HEK293 (cell line): ENCODE data around the gene FRAS1.

Experiments
- CTCF ChIA-PET: fragments of 350-600 bp; formaldehyde crosslinking; extraction: SDS; loops from one replicate; lab custom pipeline; 2021; ENCODE audit warnings: antibody characterized with exemption; lab: Yijun Ruan, JAX
- POLR2A ChIA-PET: fragments of 300-600 bp; formaldehyde crosslinking; extraction: SDS; loops from one replicate; lab custom pipeline; 2020; ENCODE audit warnings: antibody characterized with exemption, inconsistent platforms; lab: Yijun Ruan, JAX
- H3K27ac ChIP-seq: fragments of 200-500 bp; sonication (Bioruptor generic); 2 replicates; pipeline ENCODE4 v1.5.1; 2014; ENCODE audit warnings: low read depth, low read length, control low read depth, inconsistent platforms; ENCODE audit errors: extremely low read depth
- H3K36me3 ChIP-seq, 2 experiments: fragments of 200-500 bp in 1 of 2; sonication (Bioruptor generic) in 1 of 2; 1 replicate in 1 of 2; 2 replicates in 1 of 2; pipeline ENCODE4 v1.5.1; 2014 to 2017; ENCODE audit warnings: inconsistent platforms in 2 of 2, low read length in 2 of 2; ENCODE audit not compliant: control insufficient read depth in 2 of 2, insufficient read depth in 1 of 2
- H3K4me1 ChIP-seq: fragments of 200-500 bp; sonication (Bioruptor generic); 2 replicates; pipeline ENCODE4 v1.5.1; 2014; ENCODE audit warnings: mild to moderate bottlenecking, low read length, inconsistent platforms; ENCODE audit not compliant: control insufficient read depth, insufficient read depth
- H3K4me3 ChIP-seq: 2 replicates; pipeline ENCODE4 v1.5.1; 2011; ENCODE audit warnings: low read depth, mild to moderate bottlenecking, control low read depth, low read length, moderate library complexity
- H3K9me3 ChIP-seq: fragments of 200-500 bp; sonication (Bioruptor generic); 2 replicates; pipeline ENCODE4 v1.5.1; 2014; ENCODE audit warnings: low read depth, low read length, inconsistent platforms; ENCODE audit not compliant: control insufficient read depth, insufficient read depth
- GFI1B ChIP-seq: fragments of 450-650 bp; formaldehyde crosslinking; IDR thresholded peaks from 2 replicates; pipeline ENCODE4 v1.5.1; 2016; ENCODE audit warnings: missing biosample characterization, missing genetic modification characterization
- HOXA7 ChIP-seq: sonication (generic); formaldehyde crosslinking; IDR thresholded peaks from 2 replicates; pipeline ENCODE4 v1.8.1; 2022; ENCODE audit warnings: missing genetic modification reagents, borderline replicate concordance
- MEIS1 ChIP-seq: sonication (generic); formaldehyde crosslinking; IDR thresholded peaks from 2 replicates; pipeline ENCODE4 v1.8.1; 2022; ENCODE audit warnings: missing genetic modification reagents, mild to moderate bottlenecking, borderline replicate concordance
- MZF1 ChIP-seq: fragments of 450-650 bp; formaldehyde crosslinking; IDR thresholded peaks from 2 replicates; pipeline ENCODE4 v1.5.1; 2017; ENCODE audit warnings: missing biosample characterization, missing genetic modification characterization, borderline replicate concordance
- PRDM1 ChIP-seq: fragments of 450-650 bp; formaldehyde crosslinking; IDR thresholded peaks from 2 replicates; pipeline ENCODE4; 2016; ENCODE audit warnings: missing biosample characterization, missing genetic modification characterization
- SETDB1 ChIP-seq: IDR thresholded peaks from one replicate; pipeline ENCODE4 v1.6.1; 2017; ENCODE audit warnings: mild to moderate bottlenecking, low read length, moderate library complexity, mixed read lengths; ENCODE audit not compliant: insufficient read length
- ZNF10 ChIP-seq: fragments of 450-650 bp; formaldehyde crosslinking; IDR thresholded peaks from 2 replicates; pipeline ENCODE4 v1.5.1; 2017; ENCODE audit warnings: missing biosample characterization, missing genetic modification characterization
- ZNF157 ChIP-seq: fragments of 450-650 bp; formaldehyde crosslinking; IDR thresholded peaks from 2 replicates; pipeline ENCODE4 v1.5.1; 2016; ENCODE audit warnings: missing biosample characterization, missing genetic modification characterization
- ZNF174 ChIP-seq: fragments of 450-650 bp; formaldehyde crosslinking; IDR thresholded peaks from 2 replicates; pipeline ENCODE4 v1.5.0; 2017; ENCODE audit warnings: missing biosample characterization, mild to moderate bottlenecking, missing genetic modification characterization
- ZNF292 ChIP-seq: fragments of 450-650 bp; formaldehyde crosslinking; IDR thresholded peaks from 2 replicates; pipeline ENCODE4 v1.5.1; 2016; ENCODE audit warnings: low read depth, missing biosample characterization, missing genetic modification characterization, borderline replicate concordance
- ZNF335 ChIP-seq: fragments of 450-650 bp; formaldehyde crosslinking; conservative IDR thresholded peaks from 2 replicates; pipeline ENCODE4 v1.5.1; 2016; ENCODE audit warnings: missing biosample characterization, missing genetic modification characterization
- ZNF350 ChIP-seq: fragments of 450-650 bp; formaldehyde crosslinking; IDR thresholded peaks from 2 replicates; pipeline ENCODE4 v1.5.0; 2017; ENCODE audit warnings: missing biosample characterization, mild to moderate bottlenecking, missing genetic modification characterization
- ZNF354C ChIP-seq: fragments of 450-650 bp; formaldehyde crosslinking; IDR thresholded peaks from 2 replicates; pipeline ENCODE4 v1.5.1; 2016; ENCODE audit warnings: missing biosample characterization, missing genetic modification characterization, low read depth, borderline replicate concordance
- ZNF394 ChIP-seq: fragments of 450-650 bp; formaldehyde crosslinking; IDR thresholded peaks from 2 replicates; pipeline ENCODE4 v1.5.1; 2016; ENCODE audit warnings: missing biosample characterization, missing genetic modification characterization, mild to moderate bottlenecking, moderate library complexity, borderline replicate concordance
- ZNF621 ChIP-seq: fragments of 450-650 bp; formaldehyde crosslinking; IDR thresholded peaks from 2 replicates; pipeline ENCODE4 v1.5.1; 2017; ENCODE audit warnings: missing biosample characterization, missing genetic modification characterization
- ZNF624 ChIP-seq: fragments of 450-650 bp; formaldehyde crosslinking; IDR thresholded peaks from 2 replicates; pipeline ENCODE4 v1.5.1; 2017; ENCODE audit warnings: missing biosample characterization, missing genetic modification characterization
- ZNF664 ChIP-seq: fragments of 450-650 bp; formaldehyde crosslinking; IDR thresholded peaks from 2 replicates; pipeline ENCODE4 v1.5.1; 2016; ENCODE audit warnings: missing biosample characterization, missing genetic modification characterization
- ZNF837 ChIP-seq: fragments of 450-650 bp; formaldehyde crosslinking; IDR thresholded peaks from 2 replicates; pipeline ENCODE4 v1.5.1; 2016; ENCODE audit warnings: missing biosample characterization, missing genetic modification characterization
- ZNF843 ChIP-seq: fragments of 450-650 bp; formaldehyde crosslinking; IDR thresholded peaks from 2 replicates; pipeline ENCODE4 v1.5.1; 2016; ENCODE audit warnings: missing biosample characterization, missing genetic modification characterization
- TF ChIP-seq, protein P1 (sequence below): IDR thresholded peaks from 2 replicates; pipeline ENCODE4 v1.6.1; 2011; ENCODE audit warnings: mild to moderate bottlenecking, low read depth, low read length, borderline replicate concordance
- TF ChIP-seq, protein P2 (sequence below): fragments of 450-650 bp; formaldehyde crosslinking; IDR thresholded peaks from 2 replicates; pipeline ENCODE4 v1.5.1; 2016; ENCODE audit warnings: missing biosample characterization, missing genetic modification characterization
- TF ChIP-seq, protein P3 (sequence below): fragments of 450-650 bp; formaldehyde crosslinking; IDR thresholded peaks from 2 replicates; pipeline ENCODE4 v1.5.1; 2016; ENCODE audit warnings: missing biosample characterization, missing genetic modification characterization, borderline replicate concordance

FRAS1 gene

DNA sequence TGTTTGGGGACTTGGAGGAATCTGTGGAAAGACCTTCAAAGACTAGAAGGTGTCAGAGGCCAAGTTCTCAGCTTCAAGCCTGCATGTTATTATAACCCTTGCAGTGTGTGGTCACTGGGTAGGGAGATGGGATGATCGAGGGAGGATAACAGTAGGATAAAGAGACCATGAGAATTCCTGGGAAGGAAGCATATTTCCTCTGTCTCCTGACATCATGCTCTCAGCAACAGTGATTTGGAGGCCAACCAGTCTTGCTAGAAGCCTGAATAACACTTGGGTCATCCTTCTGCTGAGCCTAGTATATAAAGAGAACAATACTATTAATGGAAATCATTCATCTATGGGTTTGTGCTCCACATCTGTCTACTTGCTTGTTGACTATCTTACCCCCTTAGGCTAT, 453.6 kb downstream of the FRAS1 start:
- Histone ChIP-seq H3K36me3 (peaks cover 0 to 19% of the 10 kb centered on the region in 2 experiments; a peak in 1 of 3 replicates), H3K4me1 (no peaks in the 10 kb centered on the region), H3K9me3 (no peaks in the 10 kb centered on the region), H3K4me3 (no peak overlapping the region), H3K27ac (no peak overlapping the region)
- ChIA-PET CTCF (no interaction called here), POLR2A (no interaction called here)
- TF ChIP-seq ZNF664 (tag by site-specific recombination) (no peak), MZF1 (no peak), ZNF621 (tag by site-specific recombination) (no peak), ZNF350 (tag by site-specific recombination) (no peak), ZNF174 (no peak), ZNF292 (no peak), PRDM1 (tag by site-specific recombination) (no peak), GFI1B (tag by site-specific recombination) (no peak), ZNF624 (tag by site-specific recombination) (no peak), ZNF843 (tag by site-specific recombination) (no peak), ZNF157 (no peak), ZNF837 (tag by site-specific recombination) (no peak), SETDB1 (no peak), HOXA7 (CRISPR knock-in tag) (no peak)
- TF ChIP-seq, protein P1, sequence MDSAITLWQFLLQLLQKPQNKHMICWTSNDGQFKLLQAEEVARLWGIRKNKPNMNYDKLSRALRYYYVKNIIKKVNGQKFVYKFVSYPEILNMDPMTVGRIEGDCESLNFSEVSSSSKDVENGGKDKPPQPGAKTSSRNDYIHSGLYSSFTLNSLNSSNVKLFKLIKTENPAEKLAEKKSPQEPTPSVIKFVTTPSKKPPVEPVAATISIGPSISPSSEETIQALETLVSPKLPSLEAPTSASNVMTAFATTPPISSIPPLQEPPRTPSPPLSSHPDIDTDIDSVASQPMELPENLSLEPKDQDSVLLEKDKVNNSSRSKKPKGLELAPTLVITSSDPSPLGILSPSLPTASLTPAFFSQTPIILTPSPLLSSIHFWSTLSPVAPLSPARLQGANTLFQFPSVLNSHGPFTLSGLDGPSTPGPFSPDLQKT, result no peak

DNA sequence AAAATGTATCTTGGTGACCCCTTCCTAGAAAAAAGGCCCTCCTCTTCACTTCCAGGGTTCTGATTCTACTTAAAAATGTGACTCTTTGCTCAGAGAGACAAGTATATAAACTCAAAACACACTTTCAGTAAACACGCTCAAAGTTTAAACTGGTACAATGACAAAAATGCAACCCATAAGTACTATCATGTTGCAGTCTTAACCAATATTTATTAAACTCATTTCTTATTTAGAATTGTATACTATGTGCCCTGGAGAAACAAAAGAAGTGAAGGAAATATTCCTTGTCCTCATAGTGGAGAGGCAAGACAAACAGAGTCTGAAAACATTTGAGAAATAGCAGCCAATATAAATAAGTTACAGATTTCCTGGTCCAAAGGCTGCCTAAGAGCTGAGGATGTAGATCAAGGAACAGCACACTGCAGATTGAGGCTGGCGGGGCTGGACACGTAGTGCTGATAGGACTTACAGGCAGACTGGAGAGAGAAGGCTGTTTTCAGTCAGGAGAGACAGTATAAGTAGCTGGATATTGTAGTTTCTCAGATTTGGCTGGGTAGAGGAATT, 455.3 kb downstream of the FRAS1 start:
- TF ChIP-seq ZNF10 (tag by site-specific recombination), result no peak
- no peak for TF ChIP-seq ZNF354C
- no peak for TF ChIP-seq ZNF621 (tag by site-specific recombination)
- TF ChIP-seq ZNF394 (tag by site-specific recombination), result no peak
- TF ChIP-seq, protein P2, sequence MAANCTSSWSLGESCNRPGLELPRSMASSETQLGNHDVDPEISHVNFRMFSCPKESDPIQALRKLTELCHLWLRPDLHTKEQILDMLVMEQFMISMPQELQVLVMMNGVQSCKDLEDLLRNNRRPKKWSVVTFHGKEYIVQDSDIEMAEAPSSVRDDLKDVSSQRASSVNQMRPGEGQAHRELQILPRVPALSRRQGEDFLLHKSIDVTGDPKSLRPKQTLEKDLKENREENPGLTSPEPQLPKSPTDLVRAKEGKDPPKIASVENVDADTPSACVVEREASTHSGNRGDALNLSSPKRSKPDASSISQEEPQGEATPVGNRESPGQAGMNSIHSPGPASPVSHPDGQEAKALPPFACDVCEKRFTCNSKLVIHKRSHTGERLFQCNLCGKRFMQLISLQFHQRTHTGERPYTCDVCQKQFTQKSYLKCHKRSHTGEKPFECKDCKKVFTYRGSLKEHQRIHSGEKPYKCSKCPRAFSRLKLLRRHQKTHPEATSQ (tag by site-specific recombination), result no peak
- TF ChIP-seq ZNF335 (tag by site-specific recombination), result no peak
- TF ChIP-seq, protein P3, sequence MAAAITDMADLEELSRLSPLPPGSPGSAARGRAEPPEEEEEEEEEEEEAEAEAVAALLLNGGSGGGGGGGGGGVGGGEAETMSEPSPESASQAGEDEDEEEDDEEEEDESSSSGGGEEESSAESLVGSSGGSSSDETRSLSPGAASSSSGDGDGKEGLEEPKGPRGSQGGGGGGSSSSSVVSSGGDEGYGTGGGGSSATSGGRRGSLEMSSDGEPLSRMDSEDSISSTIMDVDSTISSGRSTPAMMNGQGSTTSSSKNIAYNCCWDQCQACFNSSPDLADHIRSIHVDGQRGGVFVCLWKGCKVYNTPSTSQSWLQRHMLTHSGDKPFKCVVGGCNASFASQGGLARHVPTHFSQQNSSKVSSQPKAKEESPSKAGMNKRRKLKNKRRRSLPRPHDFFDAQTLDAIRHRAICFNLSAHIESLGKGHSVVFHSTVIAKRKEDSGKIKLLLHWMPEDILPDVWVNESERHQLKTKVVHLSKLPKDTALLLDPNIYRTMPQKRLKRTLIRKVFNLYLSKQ, result no peak
- no peak for TF ChIP-seq MEIS1
- TF ChIP-seq, all 188 proteins: peak for 0
- no peak overlapping the region for H3K4me3 ChIP-seq
- no peak overlapping the region for H3K27ac ChIP-seq
- peaks cover 0 to 16% of the 10 kb centered on the region in 2 experiments; a peak in 1 of 3 replicates for H3K36me3 ChIP-seq
- no peaks in the 10 kb centered on the region for H3K4me1 ChIP-seq
- ChIA-PET POLR2A (no interaction called here), CTCF (interaction anchor here (0.5 to 1.0 kb wide), 3 partner anchors 171 to 1433 kb away, joined by 3 to 4 read pairs (median 3); no protein-coding TSS in a partner anchor)
- no peaks in the 10 kb centered on the region for H3K9me3 ChIP-seq
